ENCODE results near the gene SWSAP1.
"Not testable (repeated sequence)": the region's sequence is repeated elsewhere in the genome, so short reads cannot be mapped to it uniquely, and the experiment has no call there.

DNA sequence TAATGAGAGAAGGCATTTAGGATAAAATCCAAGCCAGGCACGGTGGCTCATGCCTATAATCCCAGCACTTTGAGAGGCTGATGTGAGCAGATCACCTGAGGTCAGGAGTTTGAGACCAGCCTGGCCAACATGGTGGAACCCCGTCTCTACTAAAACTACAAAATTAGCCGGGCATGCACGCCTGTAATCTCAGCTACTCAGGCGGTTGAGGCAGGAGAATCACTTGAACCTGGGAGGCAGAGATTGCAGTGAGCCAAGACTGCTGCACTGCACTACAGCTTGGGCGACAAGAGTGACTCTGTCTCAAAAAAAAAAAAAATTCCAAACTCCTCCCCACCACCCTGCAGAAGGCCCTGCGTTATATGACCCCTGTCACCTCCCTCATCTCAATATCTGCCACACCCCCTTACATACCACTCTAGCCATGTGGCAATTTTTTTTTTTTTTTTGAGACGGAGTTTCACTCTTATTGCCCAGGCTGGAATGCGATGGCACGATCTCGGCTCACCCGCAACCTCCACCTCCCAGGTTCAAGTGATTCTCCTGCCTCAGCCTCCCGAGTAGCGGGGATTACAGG lies 4.9 kb downstream of the SWSAP1 start:
- not testable (repeated sequence) for TF ChIP-seq POLR2AphosphoS5, POLR2A (IDR thresholded peaks at IDR 0.05)
- TF ChIP-seq, protein P1, sequence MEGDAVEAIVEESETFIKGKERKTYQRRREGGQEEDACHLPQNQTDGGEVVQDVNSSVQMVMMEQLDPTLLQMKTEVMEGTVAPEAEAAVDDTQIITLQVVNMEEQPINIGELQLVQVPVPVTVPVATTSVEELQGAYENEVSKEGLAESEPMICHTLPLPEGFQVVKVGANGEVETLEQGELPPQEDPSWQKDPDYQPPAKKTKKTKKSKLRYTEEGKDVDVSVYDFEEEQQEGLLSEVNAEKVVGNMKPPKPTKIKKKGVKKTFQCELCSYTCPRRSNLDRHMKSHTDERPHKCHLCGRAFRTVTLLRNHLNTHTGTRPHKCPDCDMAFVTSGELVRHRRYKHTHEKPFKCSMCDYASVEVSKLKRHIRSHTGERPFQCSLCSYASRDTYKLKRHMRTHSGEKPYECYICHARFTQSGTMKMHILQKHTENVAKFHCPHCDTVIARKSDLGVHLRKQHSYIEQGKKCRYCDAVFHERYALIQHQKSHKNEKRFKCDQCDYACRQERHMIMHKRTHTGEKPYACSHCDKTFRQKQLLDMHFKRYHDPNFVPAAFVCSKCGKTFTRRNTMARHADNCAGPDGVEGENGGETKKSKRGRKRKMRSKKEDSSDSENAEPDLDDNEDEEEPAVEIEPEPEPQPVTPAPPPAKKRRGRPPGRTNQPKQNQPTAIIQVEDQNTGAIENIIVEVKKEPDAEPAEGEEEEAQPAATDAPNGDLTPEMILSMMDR (IDR thresholded peaks at IDR 0.05) = not testable (repeated sequence)

Data from suprapubic skin (tissue), 4 donors.